Measurements from ENCODE around the gene ETNPPL. TPM values are rescaled to one million over a fixed set of nuclear protein-coding genes. Genes with fewer than 3 reads are reported as not detected.
A peak's percentile ranks its signal among the peaks of the same experiment; 100 is the strongest.

The ETNPPL gene
- total RNA-seq, 1 donor: not detected

DNA sequence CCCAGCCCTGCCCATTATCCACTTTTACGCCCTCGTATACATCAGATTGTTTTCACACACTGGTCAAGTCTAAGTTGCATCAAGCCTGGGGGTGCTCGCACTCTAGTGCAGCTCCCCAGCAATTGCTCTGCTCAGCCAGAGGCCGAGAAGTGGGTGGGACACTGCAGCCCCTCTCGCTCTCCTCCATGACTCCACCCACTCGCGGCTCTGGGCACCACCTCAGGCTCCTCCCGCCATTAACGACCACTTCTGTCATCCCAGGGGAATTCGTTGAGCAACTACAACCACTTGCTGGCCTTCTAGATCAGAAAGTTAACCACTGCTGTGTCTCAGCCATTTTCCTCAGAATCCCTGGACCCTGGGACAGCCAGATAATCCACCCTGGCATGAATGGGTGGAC, 53.6 kb downstream of the ETNPPL start:
- H3K4me3 ChIP-seq (ENCODE audit: low read depth, low read length): no peak overlapping the region
- no peak for DNase-seq (ENCODE audit: low read depth)
- TF ChIP-seq, protein P1, sequence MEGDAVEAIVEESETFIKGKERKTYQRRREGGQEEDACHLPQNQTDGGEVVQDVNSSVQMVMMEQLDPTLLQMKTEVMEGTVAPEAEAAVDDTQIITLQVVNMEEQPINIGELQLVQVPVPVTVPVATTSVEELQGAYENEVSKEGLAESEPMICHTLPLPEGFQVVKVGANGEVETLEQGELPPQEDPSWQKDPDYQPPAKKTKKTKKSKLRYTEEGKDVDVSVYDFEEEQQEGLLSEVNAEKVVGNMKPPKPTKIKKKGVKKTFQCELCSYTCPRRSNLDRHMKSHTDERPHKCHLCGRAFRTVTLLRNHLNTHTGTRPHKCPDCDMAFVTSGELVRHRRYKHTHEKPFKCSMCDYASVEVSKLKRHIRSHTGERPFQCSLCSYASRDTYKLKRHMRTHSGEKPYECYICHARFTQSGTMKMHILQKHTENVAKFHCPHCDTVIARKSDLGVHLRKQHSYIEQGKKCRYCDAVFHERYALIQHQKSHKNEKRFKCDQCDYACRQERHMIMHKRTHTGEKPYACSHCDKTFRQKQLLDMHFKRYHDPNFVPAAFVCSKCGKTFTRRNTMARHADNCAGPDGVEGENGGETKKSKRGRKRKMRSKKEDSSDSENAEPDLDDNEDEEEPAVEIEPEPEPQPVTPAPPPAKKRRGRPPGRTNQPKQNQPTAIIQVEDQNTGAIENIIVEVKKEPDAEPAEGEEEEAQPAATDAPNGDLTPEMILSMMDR (IDR thresholded peaks at IDR 0.05; ENCODE audit: insufficient read depth, low read length): no peak

DNA sequence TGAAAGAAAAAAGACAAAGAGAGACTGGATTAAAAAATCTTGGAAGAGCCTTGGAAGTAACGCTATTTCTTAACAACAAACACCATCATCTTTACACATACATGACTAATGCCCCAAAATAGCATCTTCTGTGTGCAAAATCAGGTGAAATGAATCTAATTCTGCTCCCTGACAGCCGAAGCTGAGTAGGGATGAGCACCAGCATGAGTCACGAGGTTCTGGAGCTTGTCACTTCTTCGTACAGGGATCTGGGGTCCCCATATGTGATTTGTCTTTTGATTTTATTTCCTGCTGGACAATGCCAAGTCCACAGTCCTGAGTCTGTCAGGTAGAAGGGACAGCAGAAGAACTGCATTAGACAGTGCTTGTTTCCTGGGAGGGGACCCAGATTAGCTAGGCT, 56.6 kb downstream of the ETNPPL start:
- DNase-seq (ENCODE audit: low read depth): no peak

DNA sequence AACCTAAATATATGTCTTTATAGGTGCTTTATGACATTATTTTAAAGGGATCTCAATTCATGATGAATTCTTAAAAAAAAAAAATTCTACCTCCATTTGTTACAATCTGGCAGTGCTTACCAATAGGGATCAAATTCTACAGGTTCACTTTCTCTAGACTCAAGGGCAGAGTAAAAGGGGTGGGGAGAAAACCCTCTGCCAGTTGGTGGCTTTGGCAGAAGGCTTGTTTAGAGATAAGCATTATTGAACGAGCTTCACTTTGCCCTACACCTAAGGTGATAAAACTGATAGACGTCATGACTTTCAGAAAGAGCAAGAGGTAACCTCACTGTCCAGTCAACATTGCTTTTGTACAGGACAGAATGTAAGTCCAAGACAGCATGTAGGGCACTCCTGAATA, 58.9 kb downstream of the ETNPPL start:
- TF ChIP-seq, protein P1 (IDR thresholded peaks at IDR 0.05; ENCODE audit: insufficient read depth, low read length): no peak
- no peak for DNase-seq (ENCODE audit: low read depth)

More for the DNA sequence above, 56.6 kb downstream of the ETNPPL start:
- TF ChIP-seq, protein P1 (IDR thresholded peaks at IDR 0.05; ENCODE audit: insufficient read depth, low read length): no peak
- H3K4me3 ChIP-seq (ENCODE audit: low read depth, low read length): no peak overlapping the region

DNA sequence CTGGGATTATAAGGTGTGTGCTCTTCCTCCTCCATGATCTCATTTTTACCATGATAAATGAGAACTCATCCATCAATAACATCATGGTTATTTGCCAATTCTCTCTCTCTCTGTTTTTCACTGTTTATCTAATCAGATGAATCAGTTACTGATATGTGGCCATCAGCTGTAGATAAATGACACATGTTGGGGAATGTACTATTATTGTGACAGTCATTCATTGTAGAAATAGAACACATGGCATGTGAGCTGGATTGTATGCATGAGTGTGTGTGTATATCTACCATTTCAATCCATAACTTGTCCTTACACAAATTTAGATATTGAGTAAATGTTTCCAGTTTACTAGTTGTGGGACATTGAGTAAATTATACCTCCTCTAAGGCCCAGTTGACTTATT, 59.5 kb downstream of the ETNPPL start:
- DNase-seq (ENCODE audit: low read depth): no peak
- H3K4me3 ChIP-seq (ENCODE audit: low read depth, low read length): no peak overlapping the region
- TF ChIP-seq, protein P1 (IDR thresholded peaks at IDR 0.05; ENCODE audit: insufficient read depth, low read length): no peak

More for the DNA sequence above, 58.9 kb downstream of the ETNPPL start:
- no peak overlapping the region for H3K4me3 ChIP-seq (ENCODE audit: low read depth, low read length)

DNA sequence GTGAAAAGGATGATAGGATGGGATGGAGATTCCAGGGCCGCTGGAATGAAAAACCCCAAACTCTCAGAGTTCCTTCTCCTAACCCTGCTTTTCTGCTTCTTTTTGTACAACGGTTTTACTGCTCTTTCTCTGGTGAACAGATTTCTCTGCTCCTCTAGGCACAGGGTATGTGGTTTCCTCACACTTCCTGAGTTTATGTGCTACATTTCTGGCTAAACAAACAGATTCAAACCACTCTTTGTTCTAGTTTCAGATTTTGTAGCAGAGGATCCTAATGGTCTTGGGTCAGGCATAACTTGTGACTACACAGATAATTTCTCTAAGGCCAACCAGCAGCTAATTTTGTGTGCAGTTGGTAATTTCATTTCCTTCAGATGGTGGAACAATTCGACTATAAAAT, 59.9 kb downstream of the ETNPPL start:
- TF ChIP-seq, protein P1 (IDR thresholded peaks at IDR 0.05; ENCODE audit: insufficient read depth, low read length): no peak
- H3K4me3 ChIP-seq (ENCODE audit: low read depth, low read length): no peak overlapping the region
- DNase-seq (ENCODE audit: low read depth): no peak

DNA sequence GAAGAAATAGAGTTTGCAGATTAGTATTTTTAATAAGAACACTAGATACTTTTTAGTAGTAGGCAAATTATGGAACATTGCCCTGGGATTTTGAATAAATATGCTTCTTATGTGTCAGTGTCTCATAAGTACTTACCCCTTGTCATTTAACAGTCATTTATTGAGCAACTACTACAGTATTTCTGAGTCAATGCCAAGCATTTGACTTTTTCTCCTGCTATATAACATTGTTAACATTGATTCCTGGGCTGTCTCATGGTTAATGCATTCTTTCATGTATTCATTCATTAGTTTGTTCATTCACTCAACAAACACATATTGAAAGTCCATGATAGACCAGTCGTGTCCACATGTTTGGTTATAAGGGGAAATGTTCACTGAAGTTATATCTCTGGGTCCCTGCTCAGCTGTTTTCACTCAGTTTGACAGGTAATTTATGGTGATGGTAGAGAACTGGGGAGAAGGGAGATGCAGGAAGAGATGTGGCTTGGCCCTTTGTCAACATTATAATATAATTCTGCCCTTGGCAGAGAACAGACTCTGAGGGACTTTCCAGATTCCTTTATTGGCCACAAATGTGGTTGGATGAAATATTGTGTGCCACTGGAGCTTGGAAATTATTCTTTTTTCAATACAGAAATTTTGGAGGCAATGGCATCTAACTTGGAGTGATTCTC, 62.6 kb downstream of the ETNPPL start:
- peak; percentile 84 for DNase-seq (ENCODE audit: low read depth)

More for the DNA sequence above, 62.6 kb downstream of the ETNPPL start:
- TF ChIP-seq, protein P1 (IDR thresholded peaks at IDR 0.05; ENCODE audit: insufficient read depth, low read length): no peak
- H3K4me3 ChIP-seq (ENCODE audit: low read depth, low read length): no peak overlapping the region

Measured in fibroblast of the aortic adventitia (primary cell).